Measurements from ENCODE around the gene EMID1.

- TF ChIP-seq CTCF (conservative IDR thresholded peaks at IDR 0.05) (no peak), EZH2 (IDR thresholded peaks at IDR 0.05; ENCODE audit: low read depth) (no peak)
Observed at GRCh38 chr22:29267858-29268510, 62.3 kb downstream of the EMID1 start, which contains the start of the genes EWSR1 and RHBDD3.

All from PC-9 (cell line).